ENCODE measurements around the gene PAX6.

PAX6 gene

DNA sequence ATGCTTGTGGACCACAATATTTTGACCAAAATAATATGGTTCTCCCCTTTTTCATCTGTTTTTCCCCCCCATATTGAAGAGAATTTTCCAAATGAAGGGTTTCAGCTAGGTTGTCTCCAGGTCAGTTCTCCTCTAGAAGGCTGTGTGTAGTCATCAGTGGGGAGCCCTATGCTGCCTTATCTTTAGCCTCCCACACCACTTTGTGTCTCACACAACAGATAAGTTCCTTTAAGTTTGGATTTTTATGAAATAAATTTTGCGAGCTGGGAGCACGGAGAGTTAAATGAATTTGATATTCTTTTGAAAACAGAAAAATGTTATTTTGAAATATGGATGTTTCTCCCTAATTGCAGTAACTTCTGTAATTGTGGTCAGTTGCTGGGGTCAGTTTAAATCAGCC lies 28.9 kb downstream of the PAX6 start:
- TF ChIP-seq YY1 (IDR thresholded peaks at IDR 0.05; ENCODE audit: low read depth) (no peak), CEBPB (IDR thresholded peaks at IDR 0.05) (no peak)
- TF ChIP-seq, protein P1, sequence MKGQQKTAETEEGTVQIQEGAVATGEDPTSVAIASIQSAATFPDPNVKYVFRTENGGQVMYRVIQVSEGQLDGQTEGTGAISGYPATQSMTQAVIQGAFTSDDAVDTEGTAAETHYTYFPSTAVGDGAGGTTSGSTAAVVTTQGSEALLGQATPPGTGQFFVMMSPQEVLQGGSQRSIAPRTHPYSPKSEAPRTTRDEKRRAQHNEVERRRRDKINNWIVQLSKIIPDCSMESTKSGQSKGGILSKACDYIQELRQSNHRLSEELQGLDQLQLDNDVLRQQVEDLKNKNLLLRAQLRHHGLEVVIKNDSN (IDR thresholded peaks at IDR 0.05), result no peak

DNA sequence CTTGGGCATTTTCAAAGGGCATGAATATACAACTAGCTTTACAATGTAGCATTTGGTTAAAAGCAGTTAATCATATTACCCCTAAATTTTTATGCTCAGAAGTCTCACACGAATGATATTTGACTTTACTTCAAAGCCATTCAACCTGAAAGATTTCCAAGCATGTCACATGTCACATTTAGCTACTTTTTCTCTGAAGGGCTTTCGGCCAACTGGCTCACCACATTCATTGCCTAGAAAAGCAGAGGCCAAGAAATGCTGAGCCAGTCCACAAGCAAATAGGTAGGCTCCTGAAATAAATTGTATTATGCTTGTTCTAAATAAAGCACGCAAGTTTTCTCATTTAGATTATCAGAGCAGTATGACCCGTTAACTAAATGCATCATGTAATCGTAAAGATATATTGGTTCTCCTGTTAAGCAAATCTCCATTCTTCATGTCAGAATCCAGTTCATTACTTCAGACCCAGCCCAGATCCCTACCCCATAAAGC lies 30.6 kb downstream of the PAX6 start:
- TF ChIP-seq TCF12 (IDR thresholded peaks at IDR 0.05; ENCODE audit: low read depth), result no peak
- no peak for TF ChIP-seq NFIC (IDR thresholded peaks at IDR 0.05)
- TF ChIP-seq RAD21 (IDR thresholded peaks at IDR 0.05; ENCODE audit: low read depth), result no peak
- no peak for TF ChIP-seq CEBPB (IDR thresholded peaks at IDR 0.05)
- TF ChIP-seq EGR1 (IDR thresholded peaks at IDR 0.05), result no peak
- TF ChIP-seq TEAD4 (IDR thresholded peaks at IDR 0.05), result no peak
- TF ChIP-seq CREB1 (IDR thresholded peaks at IDR 0.05; ENCODE audit: low read depth), result no peak
- no peak for TF ChIP-seq FOXM1 (IDR thresholded peaks at IDR 0.05; ENCODE audit: borderline replicate concordance, low read depth)
- TF ChIP-seq, protein P2, sequence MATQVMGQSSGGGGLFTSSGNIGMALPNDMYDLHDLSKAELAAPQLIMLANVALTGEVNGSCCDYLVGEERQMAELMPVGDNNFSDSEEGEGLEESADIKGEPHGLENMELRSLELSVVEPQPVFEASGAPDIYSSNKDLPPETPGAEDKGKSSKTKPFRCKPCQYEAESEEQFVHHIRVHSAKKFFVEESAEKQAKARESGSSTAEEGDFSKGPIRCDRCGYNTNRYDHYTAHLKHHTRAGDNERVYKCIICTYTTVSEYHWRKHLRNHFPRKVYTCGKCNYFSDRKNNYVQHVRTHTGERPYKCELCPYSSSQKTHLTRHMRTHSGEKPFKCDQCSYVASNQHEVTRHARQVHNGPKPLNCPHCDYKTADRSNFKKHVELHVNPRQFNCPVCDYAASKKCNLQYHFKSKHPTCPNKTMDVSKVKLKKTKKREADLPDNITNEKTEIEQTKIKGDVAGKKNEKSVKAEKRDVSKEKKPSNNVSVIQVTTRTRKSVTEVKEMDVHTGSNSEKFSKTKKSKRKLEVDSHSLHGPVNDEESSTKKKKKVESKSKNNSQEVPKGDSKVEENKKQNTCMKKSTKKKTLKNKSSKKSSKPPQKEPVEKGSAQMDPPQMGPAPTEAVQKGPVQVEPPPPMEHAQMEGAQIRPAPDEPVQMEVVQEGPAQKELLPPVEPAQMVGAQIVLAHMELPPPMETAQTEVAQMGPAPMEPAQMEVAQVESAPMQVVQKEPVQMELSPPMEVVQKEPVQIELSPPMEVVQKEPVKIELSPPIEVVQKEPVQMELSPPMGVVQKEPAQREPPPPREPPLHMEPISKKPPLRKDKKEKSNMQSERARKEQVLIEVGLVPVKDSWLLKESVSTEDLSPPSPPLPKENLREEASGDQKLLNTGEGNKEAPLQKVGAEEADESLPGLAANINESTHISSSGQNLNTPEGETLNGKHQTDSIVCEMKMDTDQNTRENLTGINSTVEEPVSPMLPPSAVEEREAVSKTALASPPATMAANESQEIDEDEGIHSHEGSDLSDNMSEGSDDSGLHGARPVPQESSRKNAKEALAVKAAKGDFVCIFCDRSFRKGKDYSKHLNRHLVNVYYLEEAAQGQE (IDR thresholded peaks at IDR 0.05; ENCODE audit: low read depth), result no peak
- TF ChIP-seq, protein P1 (IDR thresholded peaks at IDR 0.05), result no peak
- TF ChIP-seq EP300 (IDR thresholded peaks at IDR 0.05; ENCODE audit: borderline replicate concordance), result no peak
- no peak for TF ChIP-seq ZBTB7A (IDR thresholded peaks at IDR 0.05; ENCODE audit: low read depth)
- TF ChIP-seq TAF1 (IDR thresholded peaks at IDR 0.05; ENCODE audit: low read depth), result no peak
- TF ChIP-seq YY1 (IDR thresholded peaks at IDR 0.05; ENCODE audit: low read depth), result no peak

DNA sequence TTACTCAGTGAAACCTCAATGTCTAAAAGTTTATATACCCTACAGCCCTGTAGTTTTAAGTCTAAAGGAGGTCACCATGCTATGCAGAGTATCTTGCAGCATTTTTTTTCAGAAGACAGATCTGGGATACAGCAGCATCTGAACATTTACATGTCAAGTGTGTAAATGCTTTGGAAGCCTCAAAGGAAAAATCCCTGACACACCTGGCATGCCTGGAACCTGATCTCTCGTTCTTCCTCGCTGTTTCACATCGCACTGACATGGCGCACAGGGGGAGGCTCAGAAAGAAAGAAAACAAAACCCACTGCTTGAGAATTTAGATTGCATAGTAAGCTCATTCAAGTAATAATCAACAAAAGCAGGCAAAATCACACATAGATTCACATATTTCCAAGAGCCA lies 31.0 kb downstream of the PAX6 start:
- no peak for TF ChIP-seq RAD21 (IDR thresholded peaks at IDR 0.05; ENCODE audit: low read depth)
- no peak for TF ChIP-seq CEBPB (IDR thresholded peaks at IDR 0.05)
- TF ChIP-seq, protein P2 (IDR thresholded peaks at IDR 0.05; ENCODE audit: low read depth), result no peak
- TF ChIP-seq EGR1 (IDR thresholded peaks at IDR 0.05), result no peak
- TF ChIP-seq TAF1 (IDR thresholded peaks at IDR 0.05; ENCODE audit: low read depth), result no peak
- TF ChIP-seq EP300 (IDR thresholded peaks at IDR 0.05; ENCODE audit: borderline replicate concordance), result no peak
- TF ChIP-seq NFIC (IDR thresholded peaks at IDR 0.05), result no peak
- no peak for TF ChIP-seq CREB1 (IDR thresholded peaks at IDR 0.05; ENCODE audit: low read depth)
- no peak for TF ChIP-seq FOXM1 (IDR thresholded peaks at IDR 0.05; ENCODE audit: borderline replicate concordance, low read depth)
- no peak for TF ChIP-seq TCF12 (IDR thresholded peaks at IDR 0.05; ENCODE audit: low read depth)
- TF ChIP-seq, protein P3, sequence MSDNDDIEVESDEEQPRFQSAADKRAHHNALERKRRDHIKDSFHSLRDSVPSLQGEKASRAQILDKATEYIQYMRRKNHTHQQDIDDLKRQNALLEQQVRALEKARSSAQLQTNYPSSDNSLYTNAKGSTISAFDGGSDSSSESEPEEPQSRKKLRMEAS (IDR thresholded peaks at IDR 0.05), result no peak
- TF ChIP-seq YY1 (IDR thresholded peaks at IDR 0.05; ENCODE audit: low read depth), result no peak
- TF ChIP-seq, protein P1 (IDR thresholded peaks at IDR 0.05), result no peak
- no peak for TF ChIP-seq TEAD4 (IDR thresholded peaks at IDR 0.05)
- no peak for TF ChIP-seq ZBTB7A (IDR thresholded peaks at IDR 0.05; ENCODE audit: low read depth)

DNA sequence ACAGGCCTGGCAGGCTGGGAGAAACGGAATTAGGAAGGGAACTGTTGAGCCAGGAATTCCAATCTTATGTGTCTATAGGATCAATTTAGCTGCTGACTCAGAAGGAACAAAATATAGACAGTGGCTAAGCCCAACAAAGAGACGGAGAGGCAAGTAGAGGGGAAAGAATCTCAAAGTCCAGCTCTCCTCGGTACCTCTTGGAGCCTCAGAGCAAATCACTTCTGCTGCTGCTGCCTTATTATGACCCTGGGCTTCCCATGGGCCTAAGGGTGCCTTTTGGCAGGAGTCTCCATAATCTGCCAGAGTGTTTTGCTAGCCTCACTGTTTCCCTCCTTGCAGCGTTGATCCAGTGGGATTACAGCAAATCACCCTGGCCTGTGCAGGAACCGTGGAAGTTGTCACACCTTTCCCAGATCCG lies 31.7 kb downstream of the PAX6 start:
- TF ChIP-seq, protein P3 (IDR thresholded peaks at IDR 0.05), result no peak
- TF ChIP-seq CEBPB (IDR thresholded peaks at IDR 0.05) (no peak), EGR1 (IDR thresholded peaks at IDR 0.05) (no peak), YY1 (IDR thresholded peaks at IDR 0.05; ENCODE audit: low read depth) (no peak), ZBTB7A (IDR thresholded peaks at IDR 0.05; ENCODE audit: low read depth) (no peak), FOXM1 (IDR thresholded peaks at IDR 0.05; ENCODE audit: borderline replicate concordance, low read depth) (no peak), RAD21 (IDR thresholded peaks at IDR 0.05; ENCODE audit: low read depth) (no peak), NFIC (IDR thresholded peaks at IDR 0.05) (no peak), TAF1 (IDR thresholded peaks at IDR 0.05; ENCODE audit: low read depth) (no peak)
- TF ChIP-seq, protein P1 (IDR thresholded peaks at IDR 0.05), result no peak
- TF ChIP-seq, protein P2 (IDR thresholded peaks at IDR 0.05; ENCODE audit: low read depth), result no peak
